HEK293T (cell line): ENCODE measurements around the gene PPP1R13B.
"Not testable (repeated sequence)": the region's sequence is repeated elsewhere in the genome, so short reads cannot be mapped to it uniquely, and the experiment has no call there.

Source experiments
- CTCF ChIA-PET: fragments of 350-600 bp; formaldehyde crosslinking; extraction: SDS; loops from one replicate; lab custom pipeline; 2021; ENCODE audit warnings: antibody characterized with exemption, inconsistent platforms; lab: Yijun Ruan, JAX
- POLR2A ChIA-PET: fragments of 350-600 bp; formaldehyde crosslinking; extraction: SDS; loops from one replicate; lab custom pipeline; 2020; ENCODE audit warnings: antibody characterized with exemption, inconsistent platforms; lab: Yijun Ruan, JAX
- DNase-seq: peaks from one replicate; pipeline ENCODE4 v3.0.0; 2012; ENCODE audit warnings: mixed read lengths; ENCODE audit errors: extremely low spot score
- ARNT ChIP-seq: fragments of 450-650 bp; IDR thresholded peaks from 2 replicates; pipeline ENCODE4 v1.6.1; 2017; ENCODE audit warnings: mild to moderate bottlenecking
- BHLHE40 ChIP-seq: fragments of 450-650 bp; IDR thresholded peaks from 2 replicates; pipeline ENCODE4 v1.6.1; 2016; ENCODE audit warnings: mild to moderate bottlenecking, moderate library complexity, borderline replicate concordance
- CTBP1 ChIP-seq: fragments of 450-650 bp; IDR thresholded peaks from 2 replicates; pipeline ENCODE4 v1.6.1; 2016; ENCODE audit warnings: borderline replicate concordance
- ELF4 ChIP-seq: fragments of 450-650 bp; IDR thresholded peaks from 2 replicates; pipeline ENCODE4 v1.6.1; 2017; ENCODE audit warnings: antibody characterized with exemption
- FOXA1 ChIP-seq: fragments of 450-650 bp; IDR thresholded peaks from 2 replicates; pipeline ENCODE4 v1.6.1; 2016; ENCODE audit warnings: mild to moderate bottlenecking
- FOXK2 ChIP-seq: fragments of 450-650 bp; IDR thresholded peaks from 2 replicates; pipeline ENCODE4 v1.6.1; 2016; ENCODE audit warnings: mild to moderate bottlenecking
- FOXM1 ChIP-seq: fragments of 450-650 bp; IDR thresholded peaks from 2 replicates; pipeline ENCODE4 v1.6.1; 2017; ENCODE audit warnings: mild to moderate bottlenecking, borderline replicate concordance
- HDGF ChIP-seq: fragments of 450-650 bp; IDR thresholded peaks from 2 replicates; pipeline ENCODE4 v1.6.1; 2017; ENCODE audit warnings: antibody characterized with exemption, borderline replicate concordance
- L3MBTL2 ChIP-seq: fragments of 450-650 bp; conservative IDR thresholded peaks from 2 replicates; pipeline ENCODE4 v1.6.1; 2016; ENCODE audit warnings: mild to moderate bottlenecking
- LEF1 ChIP-seq: fragments of 450-650 bp; IDR thresholded peaks from 2 replicates; pipeline ENCODE4 v1.6.1; 2017; ENCODE audit warnings: mild to moderate bottlenecking, borderline replicate concordance
- NFRKB ChIP-seq: fragments of 450-650 bp; IDR thresholded peaks from 2 replicates; pipeline ENCODE4 v1.6.1; 2016; ENCODE audit warnings: mild to moderate bottlenecking, moderate library complexity
- PKNOX1 ChIP-seq: fragments of 450-650 bp; IDR thresholded peaks from 2 replicates; pipeline ENCODE4 v1.6.1; 2016
- SP1 ChIP-seq: fragments of 450-650 bp; IDR thresholded peaks from 2 replicates; pipeline ENCODE4 v1.6.1; 2017
- SUZ12 ChIP-seq: fragments of 450-650 bp; IDR thresholded peaks from 2 replicates; pipeline ENCODE4 v1.6.1; 2016; ENCODE audit warnings: mild to moderate bottlenecking
- TARDBP ChIP-seq: fragments of 450-650 bp; IDR thresholded peaks from 2 replicates; pipeline ENCODE4 v1.6.1; 2016
- ZNF384 ChIP-seq: fragments of 450-650 bp; IDR thresholded peaks from 2 replicates; pipeline ENCODE4 v1.6.1; 2016

Gene PPP1R13B

GRCh38 chr14:103891667-103892215, 44.4 kb upstream of the PPP1R13B start:
- ChIA-PET POLR2A (no interaction called here), CTCF (interaction anchor here (1.9 kb wide), 1 partner anchor 9 kb away, joined by 9 read pairs; no protein-coding TSS in a partner anchor)
- no peak for DNase-seq
- TF ChIP-seq SUZ12: no peak

- no peak for DNase-seq
- TF ChIP-seq ZNF384 (no peak), LEF1 (no peak), SP1 (no peak), BHLHE40 (no peak), HDGF (no peak), TARDBP (no peak)
- ChIA-PET POLR2A (no interaction called here), CTCF (interaction anchor here (1.9 kb wide), 1 partner anchor 10 kb away, joined by 9 read pairs; no protein-coding TSS in a partner anchor)
Measured at GRCh38 chr14:103890821-103891666, 43.7 kb upstream of the PPP1R13B start.

- CTCF ChIA-PET: interaction anchor here (0.6 kb wide), 1 partner anchor 11 kb away, joined by 3 read pairs; no protein-coding TSS in a partner anchor
Measured at GRCh38 chr14:103890052-103890371, 42.6 kb upstream of the PPP1R13B start.

GRCh38 chr14:103889313-103890051, 42.1 kb upstream of the PPP1R13B start:
- no peak for DNase-seq
- ChIA-PET CTCF (interaction anchor here (0.6 to 1.3 kb wide), 2 partner anchors 11 kb away, joined by 3 to 10 read pairs; no protein-coding TSS in a partner anchor), POLR2A (no interaction called here)
- TF ChIP-seq LEF1 (no peak), FOXA1 (no peak), FOXM1 (no peak), ELF4 (no peak), NFRKB (no peak), SUZ12 (no peak), ZNF384 (no peak), L3MBTL2 (no peak), SP1 (no peak), CTBP1 (no peak), HDGF (no peak), TARDBP (no peak), FOXK2 (no peak), BHLHE40 (no peak), ARNT (no peak), PKNOX1 (no peak)

More at GRCh38 chr14:103890052-103890371, 42.6 kb upstream of the PPP1R13B start:
- POLR2A ChIA-PET: no interaction called here
- TF ChIP-seq CTBP1: no peak
- TF ChIP-seq LEF1: no peak
- TF ChIP-seq BHLHE40: no peak
- no peak for TF ChIP-seq ARNT
- no peak for TF ChIP-seq HDGF
- no peak for TF ChIP-seq FOXM1
- no peak for DNase-seq

GRCh38 chr14:103889002-103889312, 41.6 kb upstream of the PPP1R13B start:
- DNase-seq, POLR2A ChIA-PET: not testable (repeated sequence)
- CTCF ChIA-PET: interaction anchor here (1.3 kb wide), 1 partner anchor 12 kb away, joined by 10 read pairs; no protein-coding TSS in a partner anchor

GRCh38 chr14:103887557-103888115, 40.3 kb upstream of the PPP1R13B start:
- TF ChIP-seq ZNF384 (no peak), ELF4 (no peak), ARNT (no peak), CTBP1 (no peak), TARDBP (no peak), FOXM1 (no peak), PKNOX1 (no peak), FOXA1 (no peak), NFRKB (no peak), HDGF (no peak), L3MBTL2 (no peak), SP1 (no peak)
- no peak for DNase-seq
- POLR2A ChIA-PET: no interaction called here
- CTCF ChIA-PET: no interaction called here

GRCh38 chr14:103887170-103887501, 39.8 kb upstream of the PPP1R13B start:
- CTCF ChIA-PET: interaction anchor here (0.5 kb wide), 1 partner anchor 80 kb away, joined by 3 read pairs; no protein-coding TSS in a partner anchor
- POLR2A ChIA-PET: no interaction called here
- no peak for TF ChIP-seq HDGF
- TF ChIP-seq BHLHE40: no peak
- no peak for TF ChIP-seq SP1
- no peak for TF ChIP-seq ELF4
- TF ChIP-seq FOXA1: no peak
- TF ChIP-seq FOXK2: no peak
- TF ChIP-seq FOXM1: no peak
- no peak for TF ChIP-seq ZNF384
- no peak for TF ChIP-seq ARNT
- no peak for TF ChIP-seq PKNOX1
- no peak for DNase-seq
